DLD1 (cell line): ENCODE measurements around the gene FOXP1.

ENCODE experiments used
- in situ Hi-C: cut with HindIII; loops from 2 replicates; pipeline ENCODE4 v1.10.0; 2017; ENCODE audit warnings: low sequenced_read_pairs

The FOXP1 gene

DNA sequence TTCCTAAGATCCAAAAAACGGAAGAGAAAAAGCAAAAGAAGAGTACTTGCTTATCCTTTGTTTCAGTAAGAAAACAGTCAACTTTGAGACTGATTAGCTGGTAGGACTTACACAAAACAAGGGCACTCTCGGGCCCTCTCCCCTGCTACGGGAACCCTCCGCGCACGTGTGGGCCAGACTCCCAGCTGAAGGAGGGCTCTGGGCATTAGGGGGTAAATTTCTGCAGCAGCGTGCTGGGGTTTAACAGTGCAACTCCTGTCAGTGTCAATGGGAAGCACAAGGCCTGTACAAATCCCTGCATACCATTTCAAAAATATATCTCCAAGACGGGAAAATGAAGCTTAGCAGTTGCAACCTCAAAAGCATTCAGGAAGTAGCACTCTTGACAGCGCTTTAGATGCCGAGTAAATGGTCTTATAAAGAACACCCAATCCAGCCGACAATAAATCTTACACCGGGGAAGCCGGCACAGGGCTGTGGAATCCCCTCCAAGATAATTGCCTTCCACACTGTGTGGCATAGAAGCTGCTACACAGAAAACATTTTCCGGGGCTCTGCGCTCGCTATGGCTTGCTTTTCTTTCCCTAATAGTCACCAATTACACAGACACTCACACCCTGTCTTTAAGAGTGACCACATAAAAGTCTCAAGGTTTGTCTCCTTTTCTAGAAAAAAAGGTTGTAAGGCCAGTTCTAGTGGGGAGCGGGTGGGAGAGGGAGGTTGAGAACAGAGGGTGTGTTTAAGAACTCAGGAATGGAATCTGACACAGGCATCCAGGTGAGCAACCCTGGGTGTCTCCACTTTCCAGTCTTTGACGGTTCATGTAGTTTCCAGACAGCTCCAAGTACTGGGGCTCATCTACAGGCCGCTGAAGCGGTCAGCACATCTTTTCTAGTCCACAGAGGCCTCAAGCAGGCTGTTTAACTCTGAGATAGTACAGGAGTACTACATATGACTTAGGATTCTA, 512.7 kb downstream of the FOXP1 start:
- in situ Hi-C loops, result no loop called here

- in situ Hi-C loops, result no loop called here
Measured at GRCh38 chr3:71069797-71070196, 513.7 kb downstream of the FOXP1 start.

- in situ Hi-C loops, result no loop called here
Measured at GRCh38 chr3:71067977-71068654, 515.4 kb downstream of the FOXP1 start.

DNA sequence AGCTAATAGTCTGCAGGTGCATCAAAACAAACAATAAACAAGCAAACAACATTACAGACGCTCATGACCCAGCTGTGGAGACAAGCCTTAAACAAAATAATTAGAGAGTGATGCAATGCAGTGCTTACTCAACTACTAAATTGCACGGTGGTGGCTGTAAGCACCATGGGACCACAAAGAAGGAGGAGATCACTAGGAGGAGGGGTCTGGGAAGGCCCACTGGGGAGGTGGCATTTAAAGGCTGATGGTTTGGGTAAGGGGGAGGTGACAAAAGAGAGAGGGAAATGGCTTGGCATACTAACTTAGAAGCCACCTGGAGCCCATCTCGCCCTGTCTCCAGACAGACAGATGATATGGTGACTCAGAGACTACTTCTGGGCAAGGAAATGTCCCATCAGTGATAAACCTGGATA, 516.7 kb downstream of the FOXP1 start:
- in situ Hi-C loops, result no loop called here

DNA sequence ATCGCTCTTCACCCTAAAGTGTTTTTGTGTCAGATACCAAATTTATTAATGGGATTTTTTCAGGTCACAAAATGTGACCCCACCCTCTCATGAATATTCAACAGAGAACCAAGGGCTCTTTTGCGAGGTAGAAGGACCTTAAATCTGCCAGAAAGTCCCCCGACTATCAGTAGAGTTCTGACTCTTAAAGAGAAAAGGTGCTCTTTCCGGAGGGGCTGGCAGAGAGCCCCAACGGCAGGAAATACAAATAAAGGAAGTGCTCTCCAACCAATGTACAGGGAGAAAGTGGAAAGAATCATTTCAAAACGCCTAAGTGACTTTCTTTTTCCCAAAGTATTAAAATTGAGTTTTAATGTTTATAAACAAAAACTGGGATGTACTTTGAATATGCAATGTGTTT, 517.2 kb downstream of the FOXP1 start:
- in situ Hi-C loops, result no loop called here

- in situ Hi-C loops, result no loop called here
Measured at GRCh38 chr3:71065764-71066013, 517.8 kb downstream of the FOXP1 start.

GRCh38 chr3:71064956-71065763, 518.4 kb downstream of the FOXP1 start:
- in situ Hi-C loops, result no loop called here

DNA sequence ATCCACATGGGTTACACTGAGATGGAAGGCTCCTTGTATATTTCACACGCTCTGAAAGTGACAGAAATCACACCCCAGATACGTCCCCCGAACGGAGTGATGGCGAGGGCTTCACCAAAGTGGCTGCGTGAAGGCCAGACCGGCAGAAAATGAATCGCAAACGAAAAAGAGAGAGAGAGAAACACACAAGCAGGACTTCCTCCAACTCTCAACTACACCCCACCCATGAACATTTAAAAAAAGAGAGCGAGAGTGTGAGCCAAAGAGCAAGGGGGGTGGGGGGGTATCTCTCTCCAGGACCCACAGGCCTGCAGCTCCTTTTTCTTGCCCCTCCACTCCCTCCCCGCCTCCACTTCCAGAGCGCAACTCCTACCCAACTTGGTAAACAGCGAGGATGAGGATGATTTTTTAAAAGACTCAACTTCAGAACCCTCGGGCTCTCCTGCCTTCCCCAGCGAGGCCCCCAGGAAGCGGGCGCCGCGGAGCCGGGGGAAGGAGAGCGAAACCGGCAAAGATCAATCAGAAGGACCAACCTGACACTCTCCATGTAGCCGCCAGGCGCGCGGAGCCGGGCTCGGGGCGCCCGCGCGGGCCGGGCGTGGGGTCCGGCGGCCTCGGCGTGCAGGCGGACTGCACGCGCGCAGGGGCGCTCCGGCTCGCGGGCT, 519.1 kb downstream of the FOXP1 start:
- in situ Hi-C loops, result no loop called here

DNA sequence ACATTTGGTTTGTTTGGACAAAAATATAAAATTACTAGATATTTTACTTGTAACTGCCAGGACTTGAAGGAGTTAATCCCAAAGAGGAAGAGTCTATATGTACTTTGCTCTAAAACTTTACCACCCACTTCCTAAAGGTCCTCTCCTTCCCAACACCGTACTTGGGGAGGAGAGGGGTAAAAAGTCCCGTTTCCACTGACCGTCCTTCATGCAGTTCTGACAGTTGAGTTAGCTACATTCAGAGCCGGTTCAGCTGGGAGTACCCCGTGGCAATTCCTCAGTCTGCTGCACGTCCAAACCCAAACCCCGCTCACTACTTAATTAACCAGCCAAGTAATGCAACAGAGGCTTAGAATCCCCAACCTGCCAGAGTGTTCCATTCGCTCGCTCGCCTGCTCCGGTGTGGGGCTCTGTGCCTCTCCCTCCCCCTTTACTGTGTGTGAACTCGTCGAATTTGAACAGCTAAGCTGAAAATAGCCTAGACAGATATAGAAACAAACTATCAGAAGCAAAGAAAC, 519.7 kb downstream of the FOXP1 start:
- in situ Hi-C loops, result no loop called here

GRCh38 chr3:71062952-71063772, 520.4 kb downstream of the FOXP1 start:
- in situ Hi-C loops, result no loop called here

GRCh38 chr3:71062037-71062932, 521.2 kb downstream of the FOXP1 start:
- in situ Hi-C loops, result no loop called here

DNA sequence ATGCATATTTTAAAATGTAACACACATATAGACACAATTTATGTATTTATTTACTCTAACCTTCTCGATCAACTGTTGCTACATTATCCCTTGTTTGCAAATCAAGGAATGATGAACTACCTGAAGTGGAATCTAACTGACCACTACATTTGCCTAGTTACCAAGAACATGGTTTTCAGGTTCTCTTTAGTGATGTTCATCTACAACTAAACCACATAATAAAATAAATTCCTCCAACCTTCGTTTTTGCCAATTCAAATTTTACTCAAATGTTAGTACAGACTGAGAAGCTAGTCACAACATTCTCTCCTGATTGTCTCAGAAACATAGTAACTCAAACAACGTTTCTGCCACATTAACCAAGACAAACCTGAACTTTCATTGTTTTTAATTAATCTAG, 521.9 kb downstream of the FOXP1 start:
- in situ Hi-C loops, result no loop called here

DNA sequence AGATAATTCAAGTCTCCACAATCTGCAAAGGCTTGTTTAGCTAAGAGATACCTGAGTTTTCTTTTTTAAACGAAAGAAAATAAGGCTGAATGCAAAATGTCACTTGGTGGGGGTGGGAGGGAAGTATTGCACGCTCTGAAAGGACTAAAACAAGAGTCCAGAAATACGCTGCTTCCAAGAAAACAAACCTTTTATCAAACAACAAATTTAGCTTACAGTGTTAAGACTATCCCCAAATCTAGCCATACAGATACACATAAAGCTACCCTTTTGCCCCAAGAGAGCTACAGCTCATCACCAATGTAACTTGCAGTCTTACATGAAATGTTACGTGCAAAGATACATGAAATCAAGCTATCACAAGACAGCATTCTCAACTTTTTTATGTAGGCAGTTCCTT, 522.5 kb downstream of the FOXP1 start:
- in situ Hi-C loops, result no loop called here

- in situ Hi-C loops, result no loop called here
Measured at GRCh38 chr3:71060536-71060935, 523.0 kb downstream of the FOXP1 start.

DNA sequence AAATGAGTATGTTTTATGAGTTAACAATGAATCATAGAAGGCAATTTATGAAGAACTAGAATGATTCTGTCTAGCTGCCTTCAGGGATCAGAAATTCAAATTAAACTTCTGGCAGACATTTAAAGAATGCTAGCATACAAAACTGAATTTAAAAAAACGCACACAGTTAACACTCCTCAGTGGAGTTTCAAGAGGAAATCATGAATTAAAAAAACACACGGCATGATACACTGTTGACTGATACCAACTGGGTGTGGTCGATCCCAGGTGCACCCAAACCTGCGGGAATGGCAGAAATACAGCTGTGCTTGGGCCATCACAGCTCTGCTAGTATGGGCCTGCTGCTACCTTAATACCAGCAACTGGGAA, 526.0 kb downstream of the FOXP1 start:
- in situ Hi-C loops, result no loop called here

DNA sequence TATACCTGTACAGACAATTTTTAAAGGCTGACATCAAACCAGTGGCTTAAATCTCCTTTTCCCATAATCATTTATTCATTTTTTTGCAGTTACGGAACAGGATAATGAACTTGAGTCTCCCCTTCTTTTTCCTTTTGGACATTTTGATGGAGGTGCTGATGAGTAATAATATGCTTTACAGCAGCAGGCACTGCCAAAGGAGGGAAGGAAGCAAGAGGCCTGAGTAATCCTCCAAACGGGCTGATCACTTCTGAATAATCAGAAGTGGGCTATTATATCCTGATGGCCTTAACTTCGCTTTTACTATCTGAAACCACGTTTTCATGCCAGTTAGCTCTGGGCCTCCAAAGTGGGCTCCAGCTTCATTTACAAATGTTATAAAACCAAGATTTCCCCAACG, 527.2 kb downstream of the FOXP1 start:
- in situ Hi-C loops, result no loop called here

GRCh38 chr3:71055257-71056001, 528.1 kb downstream of the FOXP1 start:
- in situ Hi-C loops, result no loop called here

GRCh38 chr3:71054312-71054711, 529.2 kb downstream of the FOXP1 start:
- in situ Hi-C loops, result no loop called here
